ENCODE data around the gene AGAP1. TPM values are rescaled to one million over a fixed set of nuclear protein-coding genes. Genes with fewer than 3 reads are reported as not detected.

AGAP1 gene
- polyA plus RNA-seq, 5 donors, result 14.7 to 19.2 (median 18.4) TPM

- no peak for DNase-seq
Measured at GRCh38 chr2:235532307-235532706, 38.5 kb downstream of the AGAP1 start.

DNA sequence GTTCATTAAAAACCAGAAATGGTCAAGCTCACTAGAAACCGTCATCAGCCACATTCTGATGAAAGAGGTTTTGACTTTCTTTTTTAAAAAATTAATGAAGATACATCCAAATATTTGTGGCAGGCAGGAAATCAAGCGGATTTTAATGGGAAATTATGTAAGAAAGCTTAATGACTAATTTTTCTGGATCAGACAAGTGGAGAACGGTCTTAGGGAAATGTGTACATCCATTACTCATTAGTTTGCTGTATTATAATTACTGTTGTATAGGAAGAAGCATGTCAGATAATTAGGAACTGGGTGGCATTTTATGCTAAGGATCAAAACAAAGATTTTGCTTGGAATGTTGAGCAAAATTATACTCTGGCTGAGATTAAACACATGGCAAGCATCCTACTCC lies 39.4 kb downstream of the AGAP1 start:
- peak in 1 of 2 donors; percentile 49 for DNase-seq

GRCh38 chr2:235533616-235534385 lies 40.0 kb downstream of the AGAP1 start:
- DNase-seq, result no peak

DNA sequence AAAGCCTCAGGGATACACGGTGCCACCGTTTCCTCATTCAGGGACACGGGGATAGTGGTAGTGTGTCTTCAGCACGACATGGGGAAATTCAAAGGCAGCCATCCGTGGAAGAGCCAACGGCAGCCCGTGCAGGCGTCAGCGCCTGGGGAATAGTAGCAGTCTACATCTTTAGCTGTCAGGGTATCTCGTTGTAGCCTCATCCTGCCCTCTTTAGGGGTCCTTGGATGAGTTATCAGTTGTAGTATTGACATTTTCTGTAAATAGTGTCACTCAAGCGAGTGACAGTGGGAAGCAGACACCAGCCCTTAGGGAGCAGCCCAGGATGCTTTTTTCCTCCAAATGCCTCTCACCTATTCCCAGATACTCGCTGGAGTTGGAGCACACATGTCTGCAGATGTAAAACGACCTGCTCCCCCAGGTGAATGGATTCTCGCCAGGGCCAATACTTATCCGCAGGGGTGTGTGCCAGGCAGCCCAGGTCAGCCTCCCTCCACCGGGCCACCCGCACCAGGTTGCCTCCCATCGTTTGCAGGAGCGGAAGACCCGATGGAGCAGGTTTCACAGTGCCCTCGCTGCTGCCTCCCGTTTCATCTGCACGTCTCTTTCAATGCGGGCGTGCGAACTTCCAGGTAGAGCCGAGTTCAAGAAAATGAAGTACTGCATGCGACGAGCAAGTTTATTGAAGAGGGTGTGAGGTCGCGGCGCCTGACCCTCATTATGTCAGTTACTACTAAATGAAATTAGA lies 41.0 kb downstream of the AGAP1 start:
- no peak for DNase-seq

DNA sequence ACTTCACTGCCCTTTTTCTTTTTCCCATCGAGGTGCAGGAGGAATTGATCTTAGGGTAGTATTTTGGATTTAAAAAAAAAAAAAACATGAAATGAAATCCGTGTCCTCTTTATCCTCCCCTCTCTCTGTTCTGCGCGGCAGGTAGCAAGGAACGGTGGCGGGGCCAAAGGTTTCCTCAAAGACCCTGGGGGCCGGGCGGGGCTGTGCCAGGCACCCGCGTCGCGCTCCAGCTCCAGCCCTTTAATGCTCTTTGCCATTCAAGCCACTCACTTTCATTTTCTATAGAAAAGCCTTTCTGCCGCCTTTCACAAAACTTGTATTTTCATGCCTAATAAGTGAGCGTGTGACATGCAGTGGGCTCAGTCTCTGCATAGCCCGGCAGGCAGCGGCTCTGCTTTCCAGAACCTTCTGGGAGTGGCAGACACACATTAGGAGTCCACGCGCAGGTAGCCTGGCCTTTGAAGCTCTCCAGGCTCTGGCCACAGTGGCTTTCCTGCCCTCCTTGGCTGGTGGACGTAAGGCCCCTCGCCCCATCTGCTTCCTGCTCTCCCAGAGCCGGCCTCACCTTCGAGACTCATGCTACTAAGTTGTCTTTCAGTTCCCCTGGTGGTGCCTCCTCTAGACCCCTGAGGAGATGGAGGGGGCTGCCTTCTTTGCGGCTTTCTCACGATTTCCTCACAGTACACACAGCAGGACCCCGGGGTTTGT lies 41.7 kb downstream of the AGAP1 start:
- no peak for DNase-seq

GRCh38 chr2:235536711-235537110 lies 42.9 kb downstream of the AGAP1 start:
- no peak for DNase-seq

DNA sequence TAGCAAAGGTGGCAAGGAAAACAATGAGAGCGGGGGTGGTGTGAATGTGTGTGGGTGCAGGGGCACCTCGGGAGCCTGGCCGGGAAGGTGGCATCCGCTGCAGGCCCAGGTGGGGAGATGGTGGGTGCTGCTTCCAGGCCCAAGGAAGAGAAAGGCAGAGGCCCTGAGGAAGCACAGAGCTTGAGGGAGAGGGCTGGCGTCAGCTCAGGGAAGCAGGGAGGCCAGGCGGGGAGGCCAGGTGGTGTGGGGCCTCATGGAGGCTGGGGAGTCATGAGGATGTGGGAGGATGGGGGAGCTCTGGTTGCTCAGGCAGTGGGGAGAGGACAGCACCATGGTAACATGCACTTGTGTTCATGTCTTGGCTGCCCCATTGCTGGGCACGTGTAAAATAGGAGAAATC lies 43.3 kb downstream of the AGAP1 start:
- DNase-seq, result no peak

DNA sequence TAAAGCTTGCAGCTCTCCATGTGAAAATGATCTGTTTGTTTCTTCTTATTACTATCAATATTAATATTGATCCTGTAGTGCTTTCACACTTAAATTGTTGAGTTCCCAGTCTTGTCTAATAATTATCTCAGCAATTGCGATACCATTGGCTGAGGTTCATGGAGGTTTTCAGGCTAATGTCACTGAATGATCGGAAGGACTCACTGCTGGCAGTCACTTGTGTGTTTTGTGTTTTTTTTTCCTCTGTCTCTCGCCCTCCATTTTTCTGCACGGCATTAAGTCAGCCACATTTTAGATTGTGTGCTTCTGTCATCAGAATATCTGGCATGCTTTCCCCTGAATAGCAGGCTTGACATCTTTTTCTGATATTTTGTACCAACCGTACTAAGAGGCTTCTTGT lies 43.7 kb downstream of the AGAP1 start:
- no peak for DNase-seq

DNA sequence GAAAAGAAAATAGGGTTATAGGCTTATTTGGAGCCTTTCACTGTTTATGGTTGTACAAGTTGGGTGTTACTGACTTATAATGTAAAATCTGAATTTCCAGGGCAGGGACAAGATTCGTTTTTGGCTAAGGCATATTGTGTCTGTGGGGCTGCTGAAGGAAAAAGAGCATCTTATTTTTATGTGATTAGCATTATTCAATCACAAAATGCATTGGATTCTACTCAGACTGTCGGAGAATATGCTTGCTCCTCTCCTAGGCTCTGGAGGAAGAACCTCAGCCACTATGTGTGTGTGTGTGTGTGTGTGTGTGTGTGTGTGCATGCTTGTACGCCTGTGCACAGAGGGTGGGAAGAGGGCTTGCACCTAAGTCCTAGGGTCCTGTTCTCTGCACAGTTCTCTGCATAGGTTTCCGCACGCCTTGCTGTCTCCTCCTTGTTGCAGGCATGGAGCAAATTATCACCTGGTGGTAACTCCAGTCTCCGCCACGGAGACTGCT lies 44.3 kb downstream of the AGAP1 start:
- no peak for DNase-seq

DNA sequence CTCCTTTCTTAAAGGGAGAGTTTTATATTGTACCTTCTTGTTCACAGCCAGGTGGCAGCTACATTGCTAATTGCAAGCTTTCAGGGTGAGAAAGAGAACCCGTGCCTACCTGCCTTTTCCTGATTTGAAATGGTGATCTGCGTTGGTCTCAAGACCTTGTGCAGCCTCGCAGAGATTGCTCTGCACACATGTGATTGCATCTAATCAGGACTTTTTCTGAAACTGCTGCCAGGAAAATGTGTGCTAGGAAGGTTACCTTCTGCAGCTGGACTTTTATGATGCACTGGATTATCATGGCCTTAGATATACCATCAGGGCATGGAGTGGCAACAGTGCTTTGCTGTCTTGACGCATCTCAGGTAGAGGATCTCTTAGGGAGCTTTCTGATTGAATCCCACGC lies 45.1 kb downstream of the AGAP1 start:
- no peak for DNase-seq

- no peak for DNase-seq
Measured at GRCh38 chr2:235539773-235540172, 45.9 kb downstream of the AGAP1 start.

- no peak for DNase-seq
Measured at GRCh38 chr2:235541016-235541415, 47.2 kb downstream of the AGAP1 start.

- no peak for DNase-seq
Measured at GRCh38 chr2:235541838-235542549, 48.2 kb downstream of the AGAP1 start.

DNA sequence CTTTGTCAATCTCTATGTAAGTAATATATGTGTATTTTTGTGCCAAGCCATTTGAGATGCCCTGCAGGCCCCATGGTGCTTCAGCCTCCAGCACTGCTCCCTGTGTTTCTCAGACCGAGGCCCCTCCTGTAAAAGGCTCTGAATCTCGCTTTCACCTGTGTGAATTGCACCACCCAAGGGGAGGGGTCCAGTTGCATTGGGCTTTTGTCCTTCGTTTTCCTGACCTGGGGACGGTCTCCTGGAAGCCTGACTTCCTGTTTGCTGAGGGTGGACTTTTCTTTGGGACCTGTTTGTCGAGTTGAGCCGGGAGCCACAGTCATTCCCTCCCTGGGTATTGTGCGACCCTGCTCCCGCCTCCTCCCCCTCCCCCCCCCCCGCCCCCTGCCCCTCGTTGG lies 48.9 kb downstream of the AGAP1 start:
- DNase-seq, result peak in 1 of 2 donors; percentile 29

DNA sequence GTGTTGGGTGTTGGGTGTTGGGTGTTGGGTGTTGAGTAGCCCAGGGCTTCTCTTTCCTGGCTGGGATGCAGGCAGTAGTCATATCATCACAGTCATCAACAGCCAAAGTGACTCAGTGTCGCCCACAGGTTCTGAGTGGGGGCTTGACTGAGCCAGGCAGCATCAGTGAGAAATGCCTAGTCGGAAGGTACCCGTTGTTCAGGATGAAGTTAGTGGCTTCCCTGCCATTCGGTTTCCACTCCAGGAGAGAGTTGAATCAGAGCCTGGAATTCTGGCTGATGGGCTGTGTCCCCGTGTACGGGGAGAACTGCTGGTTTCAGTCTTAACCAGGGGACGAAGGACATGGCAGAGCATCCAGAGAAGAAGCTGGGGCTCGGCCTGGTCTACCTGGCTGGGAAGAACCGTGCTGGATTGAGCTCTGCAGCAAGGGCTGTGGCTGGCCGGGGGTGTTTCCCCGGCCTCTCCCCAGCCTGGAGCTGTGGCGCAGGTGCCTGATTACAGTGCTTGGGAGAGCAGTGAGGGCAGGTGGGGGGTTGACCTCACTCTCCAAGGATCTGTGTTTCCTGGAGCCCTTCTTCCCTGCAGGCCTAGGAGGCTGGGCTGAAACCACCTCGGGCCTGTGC lies 49.4 kb downstream of the AGAP1 start:
- no peak for DNase-seq

- no peak for DNase-seq
Measured at GRCh38 chr2:235543851-235544688, 50.2 kb downstream of the AGAP1 start.

DNA sequence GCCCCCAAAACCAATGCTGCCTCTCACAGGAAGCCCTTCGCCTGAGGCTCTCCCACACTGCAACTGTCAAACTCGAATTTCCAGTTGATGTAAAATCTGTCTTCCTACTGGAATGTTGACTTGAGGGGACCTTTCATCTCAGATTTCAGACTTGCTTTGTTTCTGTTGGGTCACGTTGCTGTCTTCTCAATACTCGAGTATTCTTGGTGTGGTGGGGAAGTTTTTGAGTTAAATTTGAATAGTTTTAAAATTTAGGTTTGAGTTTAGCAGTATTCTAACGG lies 50.8 kb downstream of the AGAP1 start:
- no peak for DNase-seq

DNA sequence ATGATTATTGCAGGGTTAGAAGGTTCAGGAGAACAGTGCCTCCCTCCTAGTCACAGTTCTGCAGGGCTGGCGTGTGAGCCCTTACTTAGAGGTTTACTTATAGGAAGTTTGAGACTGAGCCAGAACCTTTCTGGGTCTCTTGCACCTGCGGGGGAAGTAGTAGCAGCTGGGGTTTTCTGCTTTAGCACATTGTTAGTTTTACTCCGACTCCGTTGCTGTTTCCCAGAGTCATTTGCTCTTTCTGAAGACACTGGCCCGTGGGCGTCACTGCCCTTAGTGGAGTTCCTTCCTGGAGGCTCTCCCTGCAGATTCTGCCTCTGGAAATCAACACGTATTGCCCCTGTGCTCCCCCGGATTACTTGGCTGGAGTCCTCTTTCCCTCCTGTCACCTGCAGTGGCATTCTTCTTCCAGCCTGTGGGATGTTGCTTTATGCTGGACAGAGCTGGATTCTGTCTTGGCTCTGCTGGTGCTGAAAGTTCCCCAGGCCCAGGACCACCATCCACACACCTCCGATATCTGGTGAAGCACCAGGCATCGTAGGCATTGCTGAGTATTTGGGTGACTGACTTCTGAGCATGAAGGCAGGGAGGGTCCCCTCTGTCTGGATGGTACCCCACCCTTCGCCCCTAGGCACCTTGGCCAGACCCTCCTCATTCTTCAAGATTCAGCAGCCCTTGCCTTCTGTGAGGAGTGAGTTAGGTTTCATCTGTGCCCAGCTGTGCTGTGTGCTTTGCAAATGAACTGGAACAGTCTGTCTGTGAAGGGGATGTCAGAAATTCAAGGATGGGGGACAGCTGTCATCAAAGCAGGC lies 51.7 kb downstream of the AGAP1 start:
- DNase-seq, result no peak

DNA sequence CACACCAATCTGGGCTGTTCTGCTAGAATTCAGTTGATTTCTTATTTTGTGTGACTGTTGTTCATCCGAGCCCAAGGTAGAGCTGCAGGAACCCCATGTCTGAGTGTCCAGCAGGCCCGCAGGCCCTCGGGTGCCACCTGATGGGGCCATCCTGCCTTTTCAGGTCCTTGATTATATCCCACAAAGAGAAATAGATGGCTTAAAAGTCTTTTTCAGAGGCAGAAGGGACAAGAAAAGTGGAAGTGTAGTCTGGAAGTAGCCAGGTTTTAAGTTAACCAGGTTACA lies 52.2 kb downstream of the AGAP1 start:
- DNase-seq, result no peak

DNA sequence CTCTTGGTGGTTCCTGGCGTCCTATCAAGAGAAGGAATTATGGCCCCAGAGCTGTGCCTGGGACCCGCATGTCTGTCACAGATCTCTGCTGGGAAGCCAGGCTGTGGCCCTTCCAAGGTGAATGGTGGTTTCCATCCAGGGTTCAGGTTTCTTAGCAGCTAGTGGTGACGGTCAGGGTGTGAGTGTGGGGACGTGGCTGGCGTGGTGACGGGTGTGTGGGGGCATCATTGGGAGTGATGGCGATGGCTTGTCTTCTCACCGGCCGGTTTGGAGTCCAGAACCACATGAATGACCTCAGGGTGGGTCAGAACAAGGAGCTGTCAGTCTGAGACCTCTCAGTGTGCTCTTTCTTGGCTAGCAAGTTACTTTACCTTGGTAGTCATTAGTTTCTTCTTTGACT lies 52.6 kb downstream of the AGAP1 start:
- no peak for DNase-seq
